Measurements from ENCODE around the gene CNNM3.

Gene CNNM3

GRCh38 chr2:96822786-96823185 is 6.7 kb downstream of the CNNM3 start:
- H3K27ac ChIP-seq: no peak overlapping the region
- TF ChIP-seq CTCF (conservative IDR thresholded peaks at IDR 0.05): no peak

GRCh38 chr2:96823198-96823597 is 7.1 kb downstream of the CNNM3 start:
- no peak for TF ChIP-seq ZFX (IDR thresholded peaks at IDR 0.05)
- no peak for TF ChIP-seq CTCF (conservative IDR thresholded peaks at IDR 0.05)
- H3K27ac ChIP-seq: no peak overlapping the region

GRCh38 chr2:96824079-96824870 is 8.2 kb downstream of the CNNM3 start:
- H3K27ac ChIP-seq: no peak overlapping the region
- TF ChIP-seq ZFX (IDR thresholded peaks at IDR 0.05): no peak
- no peak for TF ChIP-seq CTCF (conservative IDR thresholded peaks at IDR 0.05)

- no peak for TF ChIP-seq ZFX (IDR thresholded peaks at IDR 0.05)
- H3K27ac ChIP-seq: no peak overlapping the region
Measured at GRCh38 chr2:96825057-96825456, 9.0 kb downstream of the CNNM3 start.

- TF ChIP-seq ZFX (IDR thresholded peaks at IDR 0.05) (no peak), CTCF (conservative IDR thresholded peaks at IDR 0.05) (no peak)
- no peak overlapping the region for H3K27ac ChIP-seq
Measured at GRCh38 chr2:96826546-96827278, 10.6 kb downstream of the CNNM3 start.

- no peak overlapping the region for H3K27ac ChIP-seq
- TF ChIP-seq ZFX (IDR thresholded peaks at IDR 0.05) (no peak), CTCF (conservative IDR thresholded peaks at IDR 0.05) (no peak)
Measured at GRCh38 chr2:96828436-96828835, 12.4 kb downstream of the CNNM3 start.

GRCh38 chr2:96828874-96829273 is 12.8 kb downstream of the CNNM3 start:
- no peak overlapping the region for H3K27ac ChIP-seq
- TF ChIP-seq CTCF (conservative IDR thresholded peaks at IDR 0.05) (no peak), ZFX (IDR thresholded peaks at IDR 0.05) (no peak)

Data from C4-2B (cell line).